Fibroblast of peridontal ligament (primary cell): ENCODE results near the gene LRP4.

ENCODE experiments used
- DNase-seq: peaks from one replicate; pipeline ENCODE4 v3.0.0-alpha.2; 2010; ENCODE audit errors: extremely low read depth

LRP4 gene

GRCh38 chr11:46892838-46893237 is 25.5 kb downstream of the LRP4 start:
- DNase-seq = no peak

GRCh38 chr11:46892109-46892508 is 26.2 kb downstream of the LRP4 start:
- DNase-seq = no peak

GRCh38 chr11:46890665-46891064 is 27.7 kb downstream of the LRP4 start:
- peak; percentile 16 for DNase-seq

- DNase-seq = peak; percentile 85
These were observed 28.5 kb downstream of the LRP4 start for GRCh38 chr11:46889689-46890475.

GRCh38 chr11:46889251-46889650 is 29.1 kb downstream of the LRP4 start:
- DNase-seq = no peak

GRCh38 chr11:46888636-46889035 is 29.7 kb downstream of the LRP4 start:
- DNase-seq = no peak

- no peak for DNase-seq
These were observed 32.1 kb downstream of the LRP4 start for GRCh38 chr11:46886211-46886610.

GRCh38 chr11:46879056-46879585 is 39.2 kb downstream of the LRP4 start:
- no peak for DNase-seq

- DNase-seq = no peak
These were observed 40.8 kb downstream of the LRP4 start for GRCh38 chr11:46877580-46877979.

- DNase-seq = no peak
These were observed 41.9 kb downstream of the LRP4 start for GRCh38 chr11:46876471-46876870.

- no peak for DNase-seq
These were observed 43.8 kb downstream of the LRP4 start for GRCh38 chr11:46874586-46874985.

- DNase-seq = no peak
These were observed 49.4 kb downstream of the LRP4 start for GRCh38 chr11:46868912-46869311.

- peak; percentile 85 for DNase-seq
These were observed 53.0 kb downstream of the LRP4 start for GRCh38 chr11:46865340-46865739.

- DNase-seq = no peak
These were observed 58.1 kb downstream of the LRP4 start for GRCh38 chr11:46860218-46860617.

GRCh38 chr11:46858920-46859546 is 59.3 kb downstream of the LRP4 start:
- no peak for DNase-seq

- DNase-seq = no peak
These were observed 60.7 kb downstream of the LRP4 start for GRCh38 chr11:46857666-46858065.

GRCh38 chr11:46856605-46857343 is 61.6 kb downstream of the LRP4 start:
- DNase-seq = no peak

- DNase-seq = no peak
These were observed 62.5 kb downstream of the LRP4 start for GRCh38 chr11:46855863-46856262.

GRCh38 chr11:46855167-46855566 is 63.2 kb downstream of the LRP4 start:
- DNase-seq = no peak

GRCh38 chr11:46850829-46851380 is 67.4 kb downstream of the LRP4 start:
- DNase-seq = no peak

GRCh38 chr11:46849631-46850030 is 68.7 kb downstream of the LRP4 start:
- no peak for DNase-seq

GRCh38 chr11:46846510-46846830 is 71.9 kb downstream of the LRP4 start:
- DNase-seq = no peak
